GM12801 (cell line): ENCODE data around the gene BORA.

Source experiments
- CTCF ChIP-seq: IDR thresholded peaks from one replicate; pipeline ENCODE4 v1.5.1; 2011; ENCODE audit warnings: control low read depth; ENCODE audit not compliant: insufficient read length; ENCODE audit errors: extremely low read depth

The BORA gene

GRCh38 chr13:72740015-72740414 is 12.3 kb downstream of the BORA start:
- TF ChIP-seq CTCF: no peak

GRCh38 chr13:72745260-72745659 is 17.5 kb downstream of the BORA start:
- no peak for TF ChIP-seq CTCF

GRCh38 chr13:72751220-72751619 is 23.5 kb downstream of the BORA start:
- no peak for TF ChIP-seq CTCF

- no peak for TF ChIP-seq CTCF
Observed at GRCh38 chr13:72754111-72754510, 26.4 kb downstream of the BORA start.

- TF ChIP-seq CTCF: no peak
Observed at GRCh38 chr13:72757792-72758535, 30.2 kb downstream of the BORA start.

GRCh38 chr13:72760189-72760588 is 32.5 kb downstream of the BORA start:
- TF ChIP-seq CTCF: no peak

GRCh38 chr13:72763411-72763810 is 35.7 kb downstream of the BORA start:
- no peak for TF ChIP-seq CTCF
